GM23248 (cell line): ENCODE measurements around the gene GPX1.
"Not testable (repeated sequence)": the region's sequence is repeated elsewhere in the genome, so short reads cannot be mapped to it uniquely, and the experiment has no call there.

Experiments used
- EZH2 ChIP-seq: fragments of 200-600 bp; sonication (generic); IDR thresholded peaks from 2 replicates; pipeline ENCODE4 v1.6.1; 2018; ENCODE audit warnings: antibody characterized with exemption, mild to moderate bottlenecking; ENCODE audit not compliant: insufficient read depth, poor library complexity, severe bottlenecking
- EZH2phosphoT487 ChIP-seq: fragments of 200-600 bp; sonication (generic); IDR thresholded peaks from 2 replicates; pipeline ENCODE4 v1.6.1; 2018; ENCODE audit warnings: antibody characterized with exemption, moderate library complexity, mild to moderate bottlenecking, low read depth; ENCODE audit not compliant: insufficient read depth

DNA sequence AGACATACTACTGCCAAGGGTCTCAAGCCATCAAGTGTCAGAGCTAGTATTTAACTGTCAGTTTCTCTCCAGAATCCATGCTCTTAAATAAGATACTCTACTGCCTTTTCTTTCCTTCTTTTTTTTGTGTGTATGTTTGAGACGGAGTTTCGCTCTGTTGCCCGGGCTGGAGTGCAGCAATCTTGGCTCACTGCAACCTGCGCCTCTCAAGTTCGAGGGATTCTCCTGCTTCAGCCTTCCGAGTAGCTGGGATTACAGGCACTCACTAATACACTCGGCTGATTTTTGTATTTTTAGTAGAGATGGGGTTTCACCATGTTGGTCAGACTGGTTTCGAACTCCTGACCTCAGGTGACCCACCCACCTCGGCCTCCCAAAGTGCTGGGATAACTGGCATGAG is 47.4 kb upstream of the GPX1 start:
- TF ChIP-seq EZH2, EZH2phosphoT487: not testable (repeated sequence)
